Measurements from ENCODE around the gene PLD1.

- TF ChIP-seq CTCF (IDR thresholded peaks at IDR 0.05; ENCODE audit: low read depth, low read length, poor library complexity, severe bottlenecking) (no peak), EZH2phosphoT487 (IDR thresholded peaks at IDR 0.05; ENCODE audit: borderline replicate concordance, low read length) (no peak)
Measured at GRCh38 chr3:171711461-171712170, 98.7 kb downstream of the PLD1 start.
